Liver (tissue), 9 donors: Measurements from ENCODE around the gene SIDT2. TPM values are rescaled to one million over a fixed set of nuclear protein-coding genes. Genes with fewer than 3 reads are reported as not detected.

ENCODE experiments used
- DNase-seq: peaks from one replicate; pipeline ENCODE4 v3.0.0-alpha.2; 2017; ENCODE audit warnings: low spot score
- H3K27ac ChIP-seq, 2 donors: one replicate each; pipeline ENCODE4 v1.7.0; 2013; ENCODE audit warnings: inconsistent platforms in 2 of 2, low read length in 2 of 2, control low read depth in 1 of 2, low read depth in 1 of 2, mild to moderate bottlenecking in 1 of 2
- H3K27me3 ChIP-seq, 4 donors: one replicate each; pipeline versions ENCODE4 v1.6.1 to v1.7.0; 2013; ENCODE audit warnings: low read length in 3 of 4, inconsistent platforms in 1 of 4, mild to moderate bottlenecking in 1 of 4, moderate library complexity in 1 of 4; ENCODE audit not compliant: control insufficient read depth in 4 of 4, insufficient read depth in 4 of 4
- H3K36me3 ChIP-seq, 4 donors: one replicate each; pipeline versions ENCODE4 v1.6.1 to v1.7.0; 2013; ENCODE audit warnings: low read length in 3 of 4, mild to moderate bottlenecking in 3 of 4, low read depth in 1 of 4, moderate library complexity in 1 of 4; ENCODE audit not compliant: control insufficient read depth in 4 of 4, insufficient read depth in 3 of 4
- H3K4me1 ChIP-seq, 4 donors: one replicate each; pipeline versions ENCODE4 v1.6.1 to v1.7.0; 2013; ENCODE audit warnings: low read length in 3 of 4, mild to moderate bottlenecking in 3 of 4, moderate library complexity in 1 of 4; ENCODE audit not compliant: control insufficient read depth in 4 of 4, insufficient read depth in 4 of 4
- H3K4me3 ChIP-seq, 3 donors: one replicate each; pipeline versions ENCODE4 v1.6.1 to v1.7.0; 2013; ENCODE audit warnings: low read length in 3 of 3, control low read depth in 1 of 3, low read depth in 1 of 3, mild to moderate bottlenecking in 1 of 3
- H3K9ac ChIP-seq, 2 donors: one replicate each; pipeline ENCODE4 v1.7.0; 2013; ENCODE audit warnings: low read length in 2 of 2, mild to moderate bottlenecking in 2 of 2, moderate library complexity in 2 of 2, control low read depth in 1 of 2, low read depth in 1 of 2
- H3K9me3 ChIP-seq, 4 donors: one replicate each; pipeline versions ENCODE4 v1.6.1 to v1.7.0; 2013; ENCODE audit warnings: low read length in 3 of 4; ENCODE audit not compliant: control insufficient read depth in 4 of 4
- ATF3 ChIP-seq: IDR thresholded peaks from 2 replicates; pipeline ENCODE4 v1.6.1; 2016; ENCODE audit warnings: antibody characterized with exemption
- EGR1 ChIP-seq, 2 donors: IDR thresholded peaks; 2 replicates each; pipeline ENCODE4 v1.6.1; 2016 to 2018; ENCODE audit warnings: antibody characterized with exemption in 2 of 2, low read depth in 2 of 2
- FOXA1 ChIP-seq: IDR thresholded peaks from 2 replicates; pipeline ENCODE4 v1.6.1; 2016; ENCODE audit warnings: antibody characterized with exemption
- FOXA2 ChIP-seq: IDR thresholded peaks from 2 replicates; pipeline ENCODE4 v1.6.1; 2016; ENCODE audit warnings: antibody characterized with exemption
- GABPA ChIP-seq, 2 donors: IDR thresholded peaks in 1 of 2; conservative IDR thresholded peaks in 1 of 2; 2 replicates each; pipeline ENCODE4 v1.6.1; 2016; ENCODE audit warnings: antibody characterized with exemption in 2 of 2, mild to moderate bottlenecking in 1 of 2, moderate library complexity in 1 of 2
- HNF4A ChIP-seq, 2 donors: conservative IDR thresholded peaks; 2 replicates each; pipeline ENCODE4 v1.6.1; 2016; ENCODE audit warnings: antibody characterized with exemption in 2 of 2, mild to moderate bottlenecking in 2 of 2
- HNF4G ChIP-seq: IDR thresholded peaks from 2 replicates; pipeline ENCODE4 v1.6.1; 2016; ENCODE audit warnings: antibody characterized with exemption
- JUND ChIP-seq, 2 donors: IDR thresholded peaks; 2 replicates each; pipeline ENCODE4 v1.6.1; 2016; ENCODE audit warnings: antibody characterized with exemption in 2 of 2
- MAX ChIP-seq: IDR thresholded peaks from 2 replicates; pipeline ENCODE4 v1.6.1; 2016; ENCODE audit warnings: antibody characterized with exemption
- NR2F2 ChIP-seq: IDR thresholded peaks from 2 replicates; pipeline ENCODE4 v1.6.1; 2016; ENCODE audit warnings: antibody characterized with exemption
- RAD21 ChIP-seq, 2 donors: IDR thresholded peaks; 2 replicates each; pipeline ENCODE4 v1.6.1; 2016; ENCODE audit warnings: antibody characterized with exemption in 2 of 2, mild to moderate bottlenecking in 2 of 2
- REST ChIP-seq: IDR thresholded peaks from 2 replicates; pipeline ENCODE4 v1.6.1; 2016; ENCODE audit warnings: antibody characterized with exemption, mild to moderate bottlenecking
- RXRA ChIP-seq, 2 donors: IDR thresholded peaks; 2 replicates each; pipeline ENCODE4 v1.6.1; 2017 to 2018; ENCODE audit warnings: antibody characterized with exemption in 2 of 2, mild to moderate bottlenecking in 1 of 2
- SP1 ChIP-seq: IDR thresholded peaks from 2 replicates; pipeline ENCODE4 v1.6.1; 2018; ENCODE audit warnings: antibody characterized with exemption, mild to moderate bottlenecking
- TAF1 ChIP-seq: conservative IDR thresholded peaks from 2 replicates; pipeline ENCODE4 v1.6.1; 2016; ENCODE audit warnings: antibody characterized with exemption, mild to moderate bottlenecking
- YY1 ChIP-seq: IDR thresholded peaks from 2 replicates; pipeline ENCODE4 v1.6.1; 2016; ENCODE audit warnings: antibody characterized with exemption, mild to moderate bottlenecking
- ZBTB33 ChIP-seq: IDR thresholded peaks from 2 replicates; pipeline ENCODE4 v1.6.1; 2016; ENCODE audit warnings: antibody characterized with exemption
- WGBS: extraction: QIAGEN DNeasy Blood & Tissue Kit; methylation state at CpG from one replicate; pipeline ENCODE4 v1.1.7; 2013; 5-methylcytosine and 5-hydroxymethylcytosine counted together
- polyA plus RNA-seq, 2 donors: library from polyadenylated mRNA; stranded (reverse) in 1 of 2; unstranded in 1 of 2; fragments of 200-250 nt in 1 of 2; fragments of >200 nt in 1 of 2; fragmentation: Nextera tagmentation in 1 of 2; extraction: Ambion mirVana in 1 of 2; gene quantifications; one replicate each; pipeline versions ENCODE4 v1.2.1 to v1.2.3, GENCODE V29; 2013 to 2015
- total RNA-seq, 2 donors: library from RNA; depleted of rRNA; stranded (reverse); fragments of >200 nt; gene quantifications; one replicate each; pipeline ENCODE4 v1.2.3, GENCODE V29; 2014
- TF ChIP-seq, protein P1 (sequence below): fragments of 150-350 bp; IDR thresholded peaks from 2 replicates; pipeline ENCODE4 v1.5.1; 2017; ENCODE audit warnings: improper control_type of control experiment, low read depth, low read length; ENCODE audit not compliant: missing input control
- donor health status: healthy.
- donor health status: healthy.
- donor health status: healthy.
- donor health status: healthy.
- donor health status: healthy.

The SIDT2 gene
- total and polyA plus RNA-seq, 4 donors: 11.2 to 42.9 (median 22.4) TPM

GRCh38 chr11:117194267-117194666 lies 15.7 kb downstream of the SIDT2 start:
- no peak overlapping the region for H3K4me3 ChIP-seq
- no peaks in the 10 kb centered on the region for H3K27me3 ChIP-seq
- H3K36me3 ChIP-seq: peaks cover 9 to 50% (median 19%) of the 10 kb centered on the region in 4 donors
- H3K9ac ChIP-seq: no peak overlapping the region
- WGBS: 87% methylated on average over 5 of the region's 5 CpGs
- TF ChIP-seq, protein P1, sequence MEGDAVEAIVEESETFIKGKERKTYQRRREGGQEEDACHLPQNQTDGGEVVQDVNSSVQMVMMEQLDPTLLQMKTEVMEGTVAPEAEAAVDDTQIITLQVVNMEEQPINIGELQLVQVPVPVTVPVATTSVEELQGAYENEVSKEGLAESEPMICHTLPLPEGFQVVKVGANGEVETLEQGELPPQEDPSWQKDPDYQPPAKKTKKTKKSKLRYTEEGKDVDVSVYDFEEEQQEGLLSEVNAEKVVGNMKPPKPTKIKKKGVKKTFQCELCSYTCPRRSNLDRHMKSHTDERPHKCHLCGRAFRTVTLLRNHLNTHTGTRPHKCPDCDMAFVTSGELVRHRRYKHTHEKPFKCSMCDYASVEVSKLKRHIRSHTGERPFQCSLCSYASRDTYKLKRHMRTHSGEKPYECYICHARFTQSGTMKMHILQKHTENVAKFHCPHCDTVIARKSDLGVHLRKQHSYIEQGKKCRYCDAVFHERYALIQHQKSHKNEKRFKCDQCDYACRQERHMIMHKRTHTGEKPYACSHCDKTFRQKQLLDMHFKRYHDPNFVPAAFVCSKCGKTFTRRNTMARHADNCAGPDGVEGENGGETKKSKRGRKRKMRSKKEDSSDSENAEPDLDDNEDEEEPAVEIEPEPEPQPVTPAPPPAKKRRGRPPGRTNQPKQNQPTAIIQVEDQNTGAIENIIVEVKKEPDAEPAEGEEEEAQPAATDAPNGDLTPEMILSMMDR: no peak
- TF ChIP-seq SP1: no peak
- TF ChIP-seq HNF4G: no peak
- no peak for TF ChIP-seq RAD21 (IDR thresholded peaks at IDR 0.05)
- TF ChIP-seq JUND (IDR thresholded peaks at IDR 0.05): no peak
- TF ChIP-seq TAF1: no peak
- TF ChIP-seq FOXA1: no peak
- TF ChIP-seq ZBTB33: no peak
- no peak for TF ChIP-seq HNF4A (conservative IDR thresholded peaks at IDR 0.05)
- TF ChIP-seq RXRA (IDR thresholded peaks at IDR 0.05): no peak
- TF ChIP-seq YY1: no peak
- TF ChIP-seq MAX: no peak
- no peak for TF ChIP-seq NR2F2
- no peak for TF ChIP-seq EGR1 (IDR thresholded peaks at IDR 0.05; ENCODE audit: low read depth in 2 of 2)
- TF ChIP-seq GABPA (IDR thresholded peaks at IDR 0.05 in 1 of 2, conservative IDR thresholded peaks at IDR 0.05 in 1 of 2): no peak
- TF ChIP-seq REST: no peak
- no peak for TF ChIP-seq FOXA2
- TF ChIP-seq ATF3: no peak
- H3K9me3 ChIP-seq: no peaks in the 10 kb centered on the region
- H3K4me1 ChIP-seq: no peaks in the 10 kb centered on the region
- no peak overlapping the region for H3K27ac ChIP-seq
- no peak for DNase-seq

DNA sequence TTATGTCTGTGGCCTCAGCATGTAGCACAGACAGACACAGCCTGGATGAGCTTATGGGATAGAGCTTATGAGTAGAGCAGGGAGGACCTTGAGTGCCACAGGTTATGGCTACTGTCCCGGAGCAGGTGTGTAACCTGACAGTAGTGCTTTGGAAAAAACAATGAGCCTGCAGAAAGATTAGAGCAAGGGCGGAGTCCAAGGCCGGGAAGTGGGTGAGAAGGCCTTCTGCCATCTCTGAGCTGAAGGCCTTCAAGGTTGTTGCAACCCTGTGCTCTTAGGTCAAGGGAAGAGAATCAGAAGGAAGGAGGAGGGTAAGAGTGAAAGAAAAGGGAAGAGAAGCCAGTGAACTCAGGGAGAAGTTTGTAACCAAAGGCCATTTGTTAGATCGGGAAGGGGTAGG lies 16.7 kb downstream of the SIDT2 start:
- DNase-seq: no peak
- WGBS: 88% methylated on average over 4 of the region's 4 CpGs
- TF ChIP-seq JUND (IDR thresholded peaks at IDR 0.05) (no peak), RXRA (IDR thresholded peaks at IDR 0.05) (no peak), MAX (no peak), REST (no peak), ZBTB33 (no peak), RAD21 (IDR thresholded peaks at IDR 0.05) (no peak)

More for the DNA sequence above, 16.7 kb downstream of the SIDT2 start:
- peaks cover 6 to 40% (median 16%) of the 10 kb centered on the region in 4 donors for H3K36me3 ChIP-seq
- no peak overlapping the region for H3K4me3 ChIP-seq
- H3K9ac ChIP-seq: no peak overlapping the region
- H3K27ac ChIP-seq: no peak overlapping the region
- H3K4me1 ChIP-seq: no peaks in the 10 kb centered on the region
- no peaks in the 10 kb centered on the region for H3K9me3 ChIP-seq
- no peaks in the 10 kb centered on the region for H3K27me3 ChIP-seq
